Progenitor cell of endocrine pancreas (in vitro differentiated cells): Measurements from ENCODE around the gene DRD2. TPM values are rescaled to one million over a fixed set of nuclear protein-coding genes. Genes with fewer than 3 reads are reported as not detected.

ENCODE experiments used
- DNase-seq: peaks from one replicate; pipeline ENCODE4 v3.0.0; 2021; ENCODE audit warnings: low spot score; ENCODE audit not compliant: unreplicated experiment
- H3K27ac Mint-ChIP-seq: 2 replicates; pipeline ENCODE4 v1.8.0; 2021; ENCODE audit warnings: mild to moderate bottlenecking, moderate library complexity, mixed read lengths
- H3K27me3 Mint-ChIP-seq: 2 replicates; pipeline ENCODE4 v1.8.0; 2021; ENCODE audit warnings: mixed read lengths
- H3K36me3 Mint-ChIP-seq: 2 replicates; pipeline ENCODE4 v1.8.0; 2022; ENCODE audit warnings: mixed read lengths; ENCODE audit not compliant: insufficient read depth
- H3K4me1 Mint-ChIP-seq: 2 replicates; pipeline ENCODE4 v1.8.0; 2021; ENCODE audit warnings: low read depth, mixed read lengths
- H3K4me3 Mint-ChIP-seq: 2 replicates; pipeline ENCODE4 v1.8.0; 2021; ENCODE audit warnings: low read depth, mild to moderate bottlenecking, moderate library complexity, mixed read lengths
- H3K9me3 Mint-ChIP-seq: 2 replicates; pipeline ENCODE4 v1.8.0; 2021; ENCODE audit warnings: low read depth, mixed read lengths
- CTCF ChIP-seq: fragments of 200-600 bp; sonication (generic); IDR thresholded peaks from one replicate; pipeline ENCODE4 v1.5.0; 2021; ENCODE audit warnings: antibody characterized with exemption, mild to moderate bottlenecking; ENCODE audit not compliant: unreplicated experiment
- total RNA-seq: library from RNA; stranded (reverse); gene quantifications from 2 replicates; pipeline ENCODE4 v1.2.1, GENCODE V29; 2021

The DRD2 gene
- total RNA-seq, 1 donor from 2014 or later = 0.22 TPM

DNA sequence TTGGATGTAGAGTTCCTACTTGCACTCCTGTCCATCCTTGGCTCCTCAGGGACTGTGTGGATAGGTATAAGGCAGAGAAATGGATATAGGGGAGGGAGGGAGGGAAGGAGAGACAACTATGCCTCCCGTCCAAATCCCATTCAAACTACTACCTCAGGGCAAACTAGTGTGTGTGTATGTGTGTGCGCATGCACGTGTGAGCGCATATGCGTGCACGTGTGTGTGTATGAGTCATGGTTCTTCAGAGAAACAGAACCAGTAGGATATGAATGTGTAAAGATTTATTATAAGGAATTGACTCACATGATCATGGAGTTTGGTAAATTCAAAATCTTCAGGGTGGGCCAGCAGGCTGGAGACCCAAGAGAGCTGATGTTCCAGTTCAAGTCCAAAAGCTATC is 42.2 kb upstream of the DRD2 start:
- Mint-ChIP-seq H3K27me3 (peaks cover 4% of the 10 kb centered on the region), H3K4me1 (no peaks in the 10 kb centered on the region), H3K36me3 (no peaks in the 10 kb centered on the region), H3K9me3 (no peaks in the 10 kb centered on the region), H3K4me3 (no peak overlapping the region), H3K27ac (no peak overlapping the region)
- no peak for DNase-seq
- no peak for TF ChIP-seq CTCF

DNA sequence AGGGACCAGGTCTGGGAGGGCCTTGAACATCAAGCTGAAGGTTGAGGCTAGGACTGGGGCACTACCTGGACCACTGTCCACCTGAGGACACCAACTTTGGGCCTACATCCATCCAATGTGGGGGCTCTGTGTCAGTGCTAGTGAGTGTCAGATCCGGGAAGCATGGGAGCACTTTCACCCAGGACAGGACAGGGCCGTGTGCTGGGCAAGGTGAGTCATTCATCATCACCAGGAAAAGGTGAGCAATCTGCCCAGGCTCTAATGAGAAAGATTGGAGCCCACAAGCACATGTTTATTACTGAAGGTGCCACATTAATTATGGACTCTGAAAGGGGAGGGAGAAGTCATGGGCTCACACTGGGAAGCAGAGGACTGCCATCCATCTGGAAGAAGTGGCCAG is 39.7 kb upstream of the DRD2 start:
- Mint-ChIP-seq H3K27me3 (no peaks in the 10 kb centered on the region), H3K4me1 (peaks cover 3% of the 10 kb centered on the region), H3K36me3 (no peaks in the 10 kb centered on the region), H3K4me3 (no peak overlapping the region), H3K27ac (no peak overlapping the region), H3K9me3 (no peaks in the 10 kb centered on the region)
- TF ChIP-seq CTCF = no peak
- DNase-seq = no peak

DNA sequence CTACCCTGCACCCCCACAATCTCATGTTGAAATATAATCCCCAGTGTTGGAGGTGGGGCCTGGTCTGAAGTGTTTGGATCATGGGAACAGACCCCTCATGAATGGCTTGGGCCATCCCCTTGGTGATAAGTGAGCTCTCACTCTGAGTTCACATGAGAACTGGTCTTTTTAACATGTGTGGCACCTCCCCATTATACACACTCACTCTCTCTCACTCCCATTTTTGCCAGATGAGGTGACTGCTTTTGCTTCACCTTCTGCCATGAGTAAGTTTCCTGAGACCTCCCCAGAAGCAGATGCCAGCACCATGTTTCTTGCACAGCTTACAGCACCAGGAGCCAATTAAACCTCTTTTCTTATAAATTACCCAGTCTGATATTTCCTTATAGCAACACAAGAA is 32.1 kb upstream of the DRD2 start:
- no peak for TF ChIP-seq CTCF
- Mint-ChIP-seq H3K27ac (no peak overlapping the region), H3K27me3 (peaks cover 16% of the 10 kb centered on the region), H3K9me3 (no peaks in the 10 kb centered on the region), H3K4me3 (no peak overlapping the region), H3K36me3 (no peaks in the 10 kb centered on the region), H3K4me1 (peaks cover 12% of the 10 kb centered on the region)
- DNase-seq = no peak

- no peaks in the 10 kb centered on the region for H3K9me3 Mint-ChIP-seq
- H3K36me3 Mint-ChIP-seq = no peaks in the 10 kb centered on the region
- H3K27me3 Mint-ChIP-seq = peaks cover 16% of the 10 kb centered on the region
- no peak for DNase-seq
- no peak overlapping the region for H3K27ac Mint-ChIP-seq
- peaks cover 12% of the 10 kb centered on the region for H3K4me1 Mint-ChIP-seq
- no peak overlapping the region for H3K4me3 Mint-ChIP-seq
- no peak for TF ChIP-seq CTCF
These were observed 31.7 kb upstream of the DRD2 start for GRCh38 chr11:113506893-113507292.

DNA sequence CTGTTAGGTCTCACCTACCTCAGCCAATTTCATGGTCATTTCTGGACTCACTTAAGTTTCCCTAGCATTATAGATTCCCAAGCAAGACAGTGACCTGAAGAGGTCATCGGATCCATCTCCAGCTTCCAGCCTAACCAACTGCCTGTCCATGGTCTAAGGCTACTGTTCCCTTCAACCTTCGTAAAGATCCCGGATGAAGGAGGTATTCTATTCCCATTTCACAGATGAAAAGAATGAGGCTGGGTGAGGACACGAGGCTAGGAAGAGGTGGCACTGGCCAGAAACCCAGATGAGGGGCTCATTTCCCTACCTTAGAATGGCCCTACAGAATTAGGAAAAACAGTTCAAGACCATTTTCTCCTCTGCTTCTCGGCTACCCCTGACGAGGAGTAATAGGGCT is 31.3 kb upstream of the DRD2 start:
- Mint-ChIP-seq H3K9me3 (no peaks in the 10 kb centered on the region), H3K4me3 (no peak overlapping the region)
- no peak for TF ChIP-seq CTCF

More for the DNA sequence above, 31.3 kb upstream of the DRD2 start:
- Mint-ChIP-seq H3K4me1 (peaks cover 12% of the 10 kb centered on the region), H3K27ac (peak overlapping the region; percentile 88), H3K27me3 (peaks cover 16% of the 10 kb centered on the region), H3K36me3 (no peaks in the 10 kb centered on the region)
- DNase-seq = no peak
